NCI-H345 (cell line): ENCODE measurements around the gene ESRP2.

Experiments used
- DNase-seq: peaks from one replicate; lab custom pipeline; 2025; lab: John Stamatoyannopoulos, UW

ESRP2 gene

GRCh38 chr16:68263559-68264127, 27.7 kb upstream of the ESRP2 start:
- no peak for DNase-seq

GRCh38 chr16:68259007-68259825, 23.3 kb upstream of the ESRP2 start:
- DNase-seq = no peak

GRCh38 chr16:68257906-68258800, 22.2 kb upstream of the ESRP2 start:
- no peak for DNase-seq

- DNase-seq = peak; percentile 55
Measured at GRCh38 chr16:68257251-68257905, 21.5 kb upstream of the ESRP2 start.

- DNase-seq = no peak
Measured at GRCh38 chr16:68255712-68256111, 19.8 kb upstream of the ESRP2 start.

GRCh38 chr16:68253721-68254120, 17.8 kb upstream of the ESRP2 start:
- no peak for DNase-seq

GRCh38 chr16:68252383-68252782, 16.5 kb upstream of the ESRP2 start:
- DNase-seq = no peak

- DNase-seq = no peak
Measured at GRCh38 chr16:68251832-68252231, 15.9 kb upstream of the ESRP2 start.

GRCh38 chr16:68250951-68251350, 15.0 kb upstream of the ESRP2 start:
- DNase-seq = no peak

GRCh38 chr16:68249371-68249770, 13.4 kb upstream of the ESRP2 start:
- DNase-seq = no peak

GRCh38 chr16:68247932-68248331, 12.0 kb upstream of the ESRP2 start:
- no peak for DNase-seq

GRCh38 chr16:68247400-68247799, 11.5 kb upstream of the ESRP2 start:
- no peak for DNase-seq

GRCh38 chr16:68246666-68247065, 10.7 kb upstream of the ESRP2 start:
- DNase-seq = no peak

GRCh38 chr16:68246121-68246520, 10.2 kb upstream of the ESRP2 start:
- DNase-seq = no peak

- peak; percentile 87 for DNase-seq
Measured at GRCh38 chr16:68244903-68245853, 9.3 kb upstream of the ESRP2 start, which contains the start of gene PLA2G15. PLA2G15 (plus strand) TSS chr16:68245373; CDS start chr16:68245427, 54 bp downstream.

- DNase-seq = no peak
Measured at GRCh38 chr16:68244481-68244902, 8.6 kb upstream of the ESRP2 start.

- no peak for DNase-seq
Measured at GRCh38 chr16:68242926-68243858, 7.3 kb upstream of the ESRP2 start.

GRCh38 chr16:68242085-68242484, 6.2 kb upstream of the ESRP2 start:
- DNase-seq = no peak

- no peak for DNase-seq
Measured at GRCh38 chr16:68238029-68238345, 2.1 kb upstream of the ESRP2 start.
